IPS-18c (cell line): ENCODE results near the gene C10orf105.

Experiments
- H3K4me3 ChIP-seq: 2 replicates; pipeline ENCODE4 v1.7.0; 2013; ENCODE audit warnings: low read depth, mild to moderate bottlenecking, low read length, moderate library complexity; ENCODE audit not compliant: insufficient read depth
- H3K9me3 ChIP-seq: one replicate; pipeline ENCODE4 v1.6.1; 2013; ENCODE audit warnings: mild to moderate bottlenecking, low read length, moderate library complexity; ENCODE audit not compliant: control insufficient read depth, insufficient read depth

Gene C10orf105

GRCh38 chr10:71719464-71720201 is at the start of gene C10orf105:
C10orf105 (minus strand) TSS chr10:71719778; CDS start chr10:71716337, 3,441 bp downstream.
- Histone ChIP-seq H3K9me3 (no peaks in the 10 kb centered on the region), H3K4me3 (no peak within 1 kb of the TSS)

- H3K4me3 ChIP-seq = no peak overlapping the region
- H3K9me3 ChIP-seq = no peaks in the 10 kb centered on the region
These were observed 48.0 kb upstream of the C10orf105 start for GRCh38 chr10:71767420-71768035.

GRCh38 chr10:71766717-71767419 is 47.3 kb upstream of the C10orf105 start:
- no peak overlapping the region for H3K4me3 ChIP-seq

GRCh38 chr10:71765906-71766716 is 46.5 kb upstream of the C10orf105 start:
- no peak overlapping the region for H3K4me3 ChIP-seq
- H3K9me3 ChIP-seq = no peaks in the 10 kb centered on the region

More at GRCh38 chr10:71766717-71767419, 47.3 kb upstream of the C10orf105 start:
- no peaks in the 10 kb centered on the region for H3K9me3 ChIP-seq

GRCh38 chr10:71765176-71765904 is 45.8 kb upstream of the C10orf105 start:
- Histone ChIP-seq H3K4me3 (no peak overlapping the region), H3K9me3 (peaks cover 3% of the 10 kb centered on the region)

GRCh38 chr10:71763352-71764127 is 44.0 kb upstream of the C10orf105 start:
- Histone ChIP-seq H3K4me3 (no peak overlapping the region), H3K9me3 (peaks cover 3% of the 10 kb centered on the region)

- peaks cover 3% of the 10 kb centered on the region for H3K9me3 ChIP-seq
- H3K4me3 ChIP-seq = no peak overlapping the region
These were observed 42.7 kb upstream of the C10orf105 start for GRCh38 chr10:71762324-71762723.

- Histone ChIP-seq H3K4me3 (no peak overlapping the region), H3K9me3 (peaks cover 3% of the 10 kb centered on the region)
These were observed 42.0 kb upstream of the C10orf105 start for GRCh38 chr10:71761541-71762113.

- H3K9me3 ChIP-seq = peaks cover 3% of the 10 kb centered on the region
- no peak overlapping the region for H3K4me3 ChIP-seq
These were observed 41.5 kb upstream of the C10orf105 start for GRCh38 chr10:71761105-71761511.

GRCh38 chr10:71757399-71757922 is 37.9 kb upstream of the C10orf105 start:
- no peak overlapping the region for H3K4me3 ChIP-seq
- H3K9me3 ChIP-seq = peaks cover 3% of the 10 kb centered on the region

GRCh38 chr10:71756311-71757191 is 37.0 kb upstream of the C10orf105 start:
- peaks cover 3% of the 10 kb centered on the region for H3K9me3 ChIP-seq
- H3K4me3 ChIP-seq = no peak overlapping the region

- no peaks in the 10 kb centered on the region for H3K9me3 ChIP-seq
- no peak overlapping the region for H3K4me3 ChIP-seq
These were observed 35.8 kb upstream of the C10orf105 start for GRCh38 chr10:71755179-71755879.

GRCh38 chr10:71754562-71754961 is 35.0 kb upstream of the C10orf105 start:
- no peaks in the 10 kb centered on the region for H3K9me3 ChIP-seq
- no peak overlapping the region for H3K4me3 ChIP-seq

GRCh38 chr10:71753960-71754505 is 34.5 kb upstream of the C10orf105 start:
- H3K4me3 ChIP-seq = no peak overlapping the region
- H3K9me3 ChIP-seq = no peaks in the 10 kb centered on the region
